GM19351 (cell line): Measurements from ENCODE around the gene CHKB.
"Not testable (repeated sequence)": the region's sequence is repeated elsewhere in the genome, so short reads cannot be mapped to it uniquely, and the experiment has no call there.

Experiments
- ATAC-seq: cut with Tn5 transposase; IDR thresholded peaks from one replicate; pipeline ENCODE4 v1.9.1; 2021; ENCODE audit warnings: mild to moderate bottlenecking, moderate library complexity; ENCODE audit not compliant: unreplicated experiment

CHKB gene

DNA sequence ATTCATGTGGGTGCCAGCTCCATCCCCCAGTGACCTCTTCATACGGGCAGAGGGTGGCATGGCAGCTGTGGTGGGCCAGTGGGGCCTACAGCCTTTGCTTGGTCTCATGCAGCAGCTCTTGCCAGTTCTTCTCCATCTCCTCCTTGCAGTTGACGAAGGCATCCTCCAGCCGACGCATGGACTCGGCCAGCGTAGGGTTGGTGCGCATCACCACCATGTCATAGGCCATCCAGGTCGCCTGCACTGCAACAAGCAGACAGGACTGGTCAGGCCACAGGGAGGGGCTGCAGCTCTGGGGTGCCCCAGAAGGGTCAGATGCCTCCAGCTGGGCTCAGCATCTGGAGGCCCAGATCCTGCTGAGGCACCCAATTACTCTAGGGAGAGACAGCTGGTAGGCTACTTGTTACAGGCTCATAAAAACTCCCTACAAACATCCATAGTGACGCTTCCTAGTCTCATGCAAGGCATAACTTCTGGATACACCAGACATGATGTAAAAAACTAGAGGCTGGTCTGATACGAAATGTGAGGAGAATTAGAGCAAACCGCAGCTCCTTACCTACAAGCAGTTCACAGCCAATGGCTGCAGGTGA lies 31.4 kb downstream of the CHKB start:
- no peak for ATAC-seq

DNA sequence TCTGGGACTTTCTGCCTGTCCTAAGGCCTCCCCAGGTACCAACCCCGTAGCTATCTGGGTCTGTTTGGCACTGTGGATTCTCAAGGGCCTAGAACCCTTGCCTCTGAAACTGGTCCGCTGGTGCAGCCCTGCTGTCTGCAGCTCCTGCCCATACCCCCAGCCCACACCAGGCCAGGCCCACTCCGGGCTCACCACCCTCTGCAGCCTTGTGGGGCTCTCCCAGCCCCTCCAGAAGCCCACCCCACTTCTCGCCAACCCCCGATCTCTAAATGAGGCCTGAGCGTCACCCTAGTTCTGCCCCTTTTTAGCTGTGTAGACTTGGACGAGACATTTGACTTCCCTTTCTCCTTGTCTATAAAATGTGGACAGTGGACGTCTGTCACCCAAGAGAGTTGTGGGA lies 32.3 kb downstream of the CHKB start:
- ATAC-seq: no peak

DNA sequence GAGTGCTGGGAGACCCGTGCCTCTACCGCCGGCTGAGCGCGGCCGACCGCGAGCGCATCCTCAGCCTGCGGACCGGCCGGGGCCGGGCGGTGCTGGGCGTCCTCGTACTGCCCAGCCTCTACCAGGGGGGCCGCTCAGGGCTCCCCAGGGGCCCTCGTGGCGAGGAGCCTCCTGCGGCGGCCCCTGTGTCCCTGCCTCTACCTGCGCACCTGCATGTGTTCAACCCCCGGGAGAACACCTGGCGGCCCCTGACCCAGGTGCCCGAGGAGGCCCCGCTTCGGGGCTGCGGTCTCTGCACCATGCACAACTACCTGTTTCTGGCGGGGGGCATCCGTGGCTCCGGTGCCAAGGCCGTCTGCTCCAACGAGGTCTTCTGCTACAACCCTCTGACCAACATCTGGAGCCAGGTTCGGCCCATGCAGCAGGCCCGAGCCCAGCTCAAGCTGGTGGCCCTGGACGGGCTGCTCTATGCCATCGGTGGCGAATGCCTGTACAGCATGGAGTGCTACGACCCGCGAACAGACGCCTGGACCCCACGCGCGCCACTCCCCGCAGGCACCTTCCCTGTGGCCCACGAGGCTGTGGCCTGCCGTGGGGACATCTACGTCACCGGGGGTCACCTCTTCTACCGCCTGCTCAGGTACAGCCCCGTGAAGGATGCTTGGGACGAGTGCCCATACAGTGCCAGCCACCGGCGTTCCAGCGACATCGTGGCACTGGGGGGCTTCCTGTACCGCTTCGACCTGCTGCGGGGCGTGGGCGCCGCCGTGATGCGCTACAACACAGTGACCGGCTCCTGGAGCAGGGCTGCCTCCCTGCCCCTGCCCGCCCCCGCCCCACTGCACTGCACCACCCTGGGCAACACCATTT lies 33.5 kb downstream of the CHKB start:
- no peak for ATAC-seq

DNA sequence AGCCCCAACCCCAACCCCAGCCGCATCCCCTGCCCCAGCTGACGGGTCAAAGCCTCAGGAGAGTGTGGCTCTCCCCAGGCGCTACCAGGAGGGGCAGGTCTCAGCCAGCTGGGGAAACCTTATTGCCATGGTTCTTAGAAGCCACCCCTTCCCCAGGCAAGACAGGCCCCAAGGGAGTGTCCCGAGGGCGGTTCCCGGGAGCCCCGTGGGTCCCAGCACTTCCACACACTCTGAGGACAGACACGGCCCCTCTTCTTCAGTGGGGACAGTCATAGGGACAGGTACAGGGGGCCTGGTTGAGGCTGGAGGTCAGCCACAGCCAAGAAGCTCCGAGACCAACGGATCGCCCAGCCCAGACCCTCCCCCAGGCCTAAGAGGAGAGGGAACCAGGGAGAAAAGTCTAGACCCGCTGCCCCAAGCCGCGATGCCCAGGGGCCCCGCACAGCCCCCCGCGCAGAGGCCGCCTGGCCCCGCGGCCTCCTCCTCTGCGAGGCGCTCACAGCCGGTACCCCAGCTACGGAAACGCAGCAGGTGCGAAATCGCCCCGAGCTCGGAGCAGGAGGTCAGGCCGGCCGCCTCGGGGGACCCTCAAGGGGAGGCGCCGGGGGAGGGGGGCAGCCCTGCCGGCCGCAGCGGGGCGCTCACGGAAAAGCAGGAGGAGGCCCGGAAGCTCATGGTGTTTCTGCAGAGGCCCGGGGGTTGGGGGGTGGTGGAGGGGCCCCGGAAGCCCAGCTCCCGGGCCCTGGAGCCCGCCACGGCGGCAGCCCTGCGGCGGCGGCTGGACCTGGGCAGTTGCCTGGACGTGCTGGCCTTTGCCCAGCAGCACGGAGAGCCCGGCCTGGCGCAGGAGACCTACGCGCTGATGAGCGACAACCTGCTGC lies 34.4 kb downstream of the CHKB start:
- ATAC-seq: no peak

DNA sequence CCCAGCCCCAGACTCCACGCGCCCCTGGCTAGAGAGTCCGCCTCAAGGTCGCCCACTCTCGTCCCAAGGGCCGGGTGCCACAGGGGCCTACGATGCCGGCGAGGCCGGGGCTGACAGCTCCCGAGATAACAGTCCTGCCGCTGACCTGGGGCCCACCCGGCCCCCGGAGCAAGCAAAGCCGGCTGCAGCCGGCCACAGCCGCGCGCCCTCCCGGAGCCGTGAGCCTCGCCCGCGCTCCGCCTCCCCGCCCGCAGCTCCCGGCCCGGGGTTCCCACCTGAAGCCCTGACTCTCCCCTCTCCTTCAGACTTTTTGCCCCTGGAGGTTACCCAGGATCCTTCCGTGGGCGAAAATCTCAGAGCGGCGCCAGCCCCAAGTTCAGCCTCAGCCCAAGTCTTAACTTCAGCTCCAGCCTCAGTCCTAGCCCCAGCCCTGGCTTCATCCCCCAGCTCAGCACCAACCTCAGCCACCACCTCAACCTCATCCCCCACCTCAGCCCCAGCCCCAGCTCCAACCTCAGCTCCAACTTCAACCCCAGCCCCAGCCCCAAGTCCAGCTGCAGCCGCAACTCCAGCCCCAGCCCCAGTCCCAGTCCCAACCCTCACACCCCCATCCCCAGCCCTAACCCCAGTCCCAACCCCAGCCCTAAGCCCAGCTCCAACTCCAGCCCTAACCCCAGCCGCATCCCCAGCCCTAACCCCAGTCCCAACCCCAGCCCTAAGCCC lies 35.2 kb downstream of the CHKB start:
- ATAC-seq: no peak

DNA sequence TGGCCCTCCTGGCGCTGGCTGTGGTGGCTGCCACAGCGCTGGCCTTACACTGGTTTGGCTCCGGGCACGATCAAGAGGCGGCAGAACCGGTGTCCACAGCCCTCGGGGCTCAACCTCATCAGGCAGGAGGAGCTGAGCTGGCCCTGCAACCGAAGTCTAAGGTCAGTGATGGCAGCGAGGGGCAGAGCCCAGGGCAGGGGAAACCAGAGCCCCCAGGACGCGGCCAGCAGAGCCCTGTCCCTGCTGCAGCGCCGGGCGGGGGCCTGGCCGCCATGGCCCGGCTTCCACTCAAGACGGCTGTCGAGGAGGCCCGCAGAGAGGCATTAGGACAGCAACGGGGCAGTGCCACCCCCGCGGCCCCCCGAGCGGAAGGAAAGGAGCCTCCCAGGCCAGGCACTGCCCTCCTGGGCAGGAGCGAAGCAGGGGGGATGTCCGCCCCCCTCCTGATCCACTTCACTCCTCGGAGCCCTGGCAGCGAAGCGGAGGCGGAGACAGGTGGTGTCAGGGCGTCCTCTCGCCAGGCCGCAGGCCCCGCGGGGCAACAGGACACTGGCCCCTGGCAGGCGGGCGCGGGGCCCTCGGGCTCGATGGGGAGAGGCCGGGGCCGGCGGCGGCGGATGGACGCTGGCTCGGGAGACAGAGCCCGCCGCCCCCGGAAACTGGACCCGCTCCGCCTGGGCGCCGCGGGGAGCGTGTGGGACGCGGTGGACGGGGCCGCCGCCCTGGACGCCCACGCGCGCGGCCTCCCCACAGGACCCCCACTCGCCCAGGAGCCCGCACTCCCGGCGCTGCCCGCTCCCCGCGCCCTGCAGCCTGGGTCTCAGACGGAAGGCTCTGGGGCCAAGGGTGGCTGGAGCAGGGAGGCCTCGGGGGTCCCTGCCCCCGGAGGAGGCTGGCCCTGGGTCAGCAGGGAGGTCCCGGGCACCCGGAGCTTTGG lies 36.1 kb downstream of the CHKB start:
- ATAC-seq: no peak

DNA sequence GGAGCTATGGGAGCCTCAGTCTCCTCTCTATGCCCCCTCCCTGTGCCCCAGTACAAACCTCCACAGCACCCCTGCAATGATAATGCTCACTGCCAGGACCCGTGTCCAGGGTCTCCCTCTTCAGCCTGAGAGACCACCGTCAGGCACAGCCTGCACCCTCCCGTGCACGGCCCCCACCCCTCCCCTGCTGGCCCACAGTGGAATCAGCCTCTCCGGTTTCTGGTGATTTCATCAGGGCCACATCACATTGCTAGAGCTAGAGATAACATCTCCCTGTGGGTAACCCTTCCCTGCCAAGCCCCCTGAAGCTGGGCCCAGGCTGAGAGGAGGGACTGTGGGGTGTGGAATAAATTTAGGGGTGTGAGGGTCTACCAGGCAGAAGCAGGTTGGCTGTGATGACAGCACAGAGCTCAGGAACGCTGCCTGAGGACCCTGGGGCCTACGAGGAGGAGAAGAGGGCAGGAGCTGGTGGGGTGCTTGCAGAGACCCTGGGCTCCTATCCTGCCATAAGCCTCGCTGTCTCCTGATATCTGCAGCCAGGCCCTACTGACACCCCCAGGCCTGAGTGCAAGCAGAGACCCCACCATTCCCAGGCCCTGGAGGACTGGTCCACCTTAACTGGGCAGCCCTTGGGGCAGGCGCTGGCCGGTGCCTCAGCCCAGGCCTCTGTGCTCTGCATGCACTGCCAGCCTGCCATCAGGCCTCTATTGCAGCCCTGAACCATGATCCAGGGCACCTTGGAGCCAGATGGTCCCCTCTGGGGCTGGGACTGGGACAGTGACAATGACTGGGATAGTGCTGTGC lies 36.9 kb downstream of the CHKB start, which contains the start of gene KLHDC7B:
KLHDC7B (plus strand) TSS at position 378 of the 804 bp plus-strand sequence; CDS start at position 723, 345 bp downstream.
- no peak for ATAC-seq

DNA sequence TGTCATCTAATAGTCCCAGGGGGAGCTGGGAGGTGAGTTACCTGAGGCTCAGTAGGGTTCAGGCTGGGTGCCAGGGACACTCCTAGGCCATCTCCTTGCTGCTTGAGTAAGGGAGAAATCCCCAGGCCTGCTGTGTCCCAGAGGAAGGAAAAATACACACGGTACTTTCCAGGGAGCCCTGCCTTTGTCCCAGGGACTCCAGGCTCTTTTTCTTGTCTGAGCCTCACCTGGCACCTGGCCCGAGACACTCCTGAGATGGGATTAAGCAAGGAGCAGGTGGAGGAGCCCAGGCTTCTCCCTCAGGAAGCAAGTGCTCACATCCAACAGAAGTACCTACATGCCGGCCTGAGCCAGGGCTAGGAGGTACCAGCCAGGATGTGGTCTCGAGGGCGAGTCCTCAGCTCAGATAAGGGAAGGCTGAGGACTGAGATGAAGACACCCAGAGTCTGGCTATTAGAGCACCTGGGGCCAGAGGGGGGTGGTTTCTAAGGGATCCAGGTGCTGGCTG lies 37.8 kb downstream of the CHKB start:
- no peak for ATAC-seq

DNA sequence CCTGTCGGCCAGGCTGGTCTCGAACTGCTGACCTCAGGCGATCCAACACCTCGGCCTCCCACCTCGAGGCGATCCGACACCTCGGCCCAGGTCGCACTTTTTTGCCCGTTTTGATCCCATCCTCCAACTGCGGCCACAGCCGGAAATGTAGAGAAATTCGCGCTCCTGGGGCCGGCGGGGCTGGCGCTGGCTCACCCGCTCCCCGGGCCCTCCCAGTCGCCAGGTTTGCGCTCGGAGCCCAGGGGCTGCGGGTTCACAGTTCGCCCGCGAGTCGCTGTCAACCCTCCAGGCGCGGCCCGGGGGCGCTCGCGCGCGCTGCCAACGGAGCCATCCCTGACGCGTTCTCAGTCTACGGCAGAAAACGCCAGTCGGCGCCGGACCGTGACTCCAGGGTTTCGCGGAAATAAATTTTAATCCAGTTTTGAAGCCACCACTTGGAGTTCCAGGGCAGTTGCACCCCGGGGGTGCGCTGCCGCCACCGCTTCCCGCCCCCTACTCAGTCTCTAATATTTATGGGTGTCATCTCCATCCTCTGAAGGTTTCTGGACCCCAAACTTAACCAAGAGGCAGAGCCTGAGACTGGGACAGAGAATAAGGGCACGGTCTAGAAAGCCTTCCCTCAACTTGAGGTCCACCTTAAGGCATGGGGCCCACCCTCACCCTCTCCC lies 38.4 kb downstream of the CHKB start:
- no peak for ATAC-seq

DNA sequence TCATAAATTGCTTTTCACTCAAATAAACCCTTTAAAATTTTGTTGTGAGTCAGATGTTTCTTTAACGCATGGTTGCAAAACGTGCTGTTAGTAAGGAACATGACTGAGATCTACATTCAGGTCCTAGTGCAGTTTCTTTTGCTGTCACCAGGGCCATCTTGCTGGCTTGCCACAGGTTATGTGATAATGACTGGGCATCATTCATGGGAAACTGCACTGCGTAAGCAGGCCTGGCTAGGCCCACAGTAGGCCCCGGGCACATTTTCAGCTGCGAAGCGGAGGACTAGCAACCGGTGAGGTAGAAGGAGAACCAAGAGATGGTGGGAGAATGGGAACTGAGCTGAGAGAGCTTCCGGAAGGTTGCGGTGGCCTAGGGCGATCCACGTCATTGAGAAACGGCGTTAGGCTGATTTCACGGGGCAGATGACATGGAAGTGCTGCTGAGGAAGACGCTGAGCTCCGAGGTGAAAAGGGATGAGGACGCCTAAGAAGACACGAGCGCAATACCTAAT lies 40.2 kb downstream of the CHKB start:
- no peak for ATAC-seq

DNA sequence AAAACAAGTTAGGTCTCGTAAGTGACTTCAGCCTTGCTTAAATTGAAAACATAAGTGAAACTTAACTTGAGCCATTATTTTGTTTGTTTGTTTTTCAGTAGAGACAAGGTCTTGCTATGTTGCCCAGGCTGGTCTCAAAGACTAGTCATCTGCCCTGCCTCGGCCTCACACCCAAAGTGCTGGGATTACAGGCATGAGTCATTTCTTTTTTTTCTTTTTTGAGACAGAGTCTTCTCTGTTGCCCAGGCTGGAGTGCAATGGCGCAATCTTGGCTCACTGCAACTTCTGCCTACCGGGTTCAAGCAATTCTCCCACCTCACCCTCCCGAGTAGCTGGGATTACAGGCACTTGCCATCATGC lies 41.0 kb downstream of the CHKB start:
- ATAC-seq: not testable (repeated sequence)

DNA sequence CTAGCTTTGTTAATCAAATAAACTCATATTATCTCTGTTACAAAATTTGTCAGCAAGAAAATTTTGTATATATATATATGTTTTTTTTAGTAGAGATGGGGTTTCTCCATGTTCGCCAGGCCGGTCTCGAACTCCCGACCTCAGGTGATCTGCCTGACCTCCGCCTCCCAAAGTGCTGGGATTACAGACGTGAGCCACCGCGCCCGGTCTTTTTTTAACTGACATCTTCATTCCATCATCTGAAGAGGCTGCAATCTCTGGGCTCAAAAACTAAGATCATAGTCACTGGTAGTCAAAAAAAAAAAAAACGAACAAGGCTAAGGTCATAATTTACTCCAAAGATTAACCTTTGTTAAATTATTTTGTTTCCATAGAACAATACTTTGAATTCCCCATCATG lies 42.3 kb downstream of the CHKB start:
- no peak for ATAC-seq

DNA sequence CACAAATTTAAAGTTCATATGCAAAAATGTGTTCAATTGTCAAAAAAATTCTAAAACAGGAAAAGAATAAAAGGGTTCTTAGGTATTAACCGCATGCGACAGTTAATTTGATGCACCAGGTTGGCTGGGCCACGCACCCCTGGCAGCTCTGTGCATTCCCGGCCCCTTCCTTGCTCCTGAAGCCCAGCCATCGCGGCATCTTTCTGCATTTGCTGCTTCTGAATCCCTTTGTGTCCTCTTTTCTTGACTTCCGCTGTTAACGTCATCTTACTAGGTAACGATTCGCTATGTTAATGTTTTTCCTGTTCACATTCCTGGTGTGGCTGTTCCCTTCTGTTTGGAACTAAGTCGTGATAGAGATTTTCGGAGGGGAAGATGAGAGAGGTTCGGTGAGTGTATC lies 44.9 kb downstream of the CHKB start:
- no peak for ATAC-seq

DNA sequence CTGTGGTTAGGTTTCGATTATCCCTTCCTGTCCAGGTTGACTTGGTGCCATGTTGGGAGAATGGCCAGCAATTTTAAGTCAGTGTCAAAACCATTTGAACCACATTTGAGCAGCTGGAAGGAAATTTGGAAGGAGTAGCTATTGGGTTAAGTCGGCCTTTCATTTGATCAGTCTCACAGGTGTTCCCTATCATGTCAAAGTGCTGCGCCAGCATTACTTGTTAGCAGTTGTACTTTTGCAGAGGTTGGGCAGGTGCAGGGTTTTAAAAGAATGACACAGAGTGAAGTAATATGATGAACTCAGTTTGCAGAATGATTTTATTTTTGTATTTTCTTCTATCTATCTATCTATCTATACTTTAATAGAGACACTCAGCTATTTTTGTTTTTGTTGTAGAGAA lies 46.4 kb downstream of the CHKB start:
- ATAC-seq: no peak

DNA sequence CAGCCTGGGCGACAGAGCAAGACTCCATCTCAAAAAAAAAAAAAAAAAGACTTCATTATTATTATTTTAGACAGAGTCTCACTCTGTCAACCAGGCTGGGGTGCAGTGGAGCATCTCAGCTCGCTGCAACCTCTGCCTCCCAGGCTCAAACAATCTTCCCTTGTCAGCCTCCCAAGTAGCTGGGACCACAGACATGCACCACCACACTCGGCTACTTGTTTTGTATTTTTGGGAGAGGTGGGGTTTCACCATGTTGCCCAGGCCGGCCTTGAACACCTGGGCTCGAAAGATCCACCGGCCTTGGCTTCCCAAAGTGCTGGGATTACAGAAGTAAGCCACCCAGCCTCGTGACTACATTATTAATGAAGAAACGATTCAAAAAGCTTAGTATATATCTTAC lies 47.5 kb downstream of the CHKB start:
- ATAC-seq: no peak

DNA sequence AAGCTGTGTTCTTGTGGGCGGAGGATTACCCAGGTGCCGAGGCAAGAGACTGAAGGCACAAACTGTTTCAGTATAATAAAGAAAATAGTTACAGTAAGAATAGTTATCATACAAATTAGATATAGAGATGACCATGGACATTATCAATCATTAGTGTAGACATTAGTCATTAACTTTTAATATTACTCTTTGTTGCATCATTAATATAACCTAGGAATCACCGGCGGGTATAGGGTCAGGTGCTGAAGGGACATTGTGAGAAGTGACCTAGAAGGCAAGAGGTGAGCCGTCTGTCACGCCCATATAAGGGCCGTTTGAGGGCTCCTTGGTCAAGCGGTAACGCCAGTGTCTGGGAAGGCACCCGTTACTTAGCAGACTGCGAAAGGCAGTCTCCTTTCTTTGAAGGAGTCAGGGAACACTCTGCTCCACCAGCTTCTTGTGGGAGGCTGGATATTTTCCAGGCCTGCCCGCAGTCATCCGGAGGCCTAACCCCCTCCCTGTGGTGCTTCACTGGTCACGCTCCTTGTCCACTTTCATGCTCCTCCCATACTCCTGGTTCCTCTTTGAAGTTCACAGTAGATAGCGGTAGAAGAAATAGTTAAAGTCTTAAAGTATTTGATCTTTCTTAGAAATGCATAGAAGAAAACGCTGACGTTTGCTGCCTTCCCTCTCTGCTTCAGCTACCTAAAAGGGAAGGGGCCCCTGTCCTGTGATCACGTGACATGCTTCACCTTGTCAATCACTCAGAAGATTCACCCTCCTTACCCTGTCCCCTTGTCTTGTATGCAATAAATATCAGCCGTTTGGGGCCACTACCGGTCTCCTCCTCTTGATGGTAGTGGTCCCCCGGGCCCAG lies 48.6 kb downstream of the CHKB start:
- ATAC-seq: not testable (repeated sequence)
